Measurements from ENCODE around the gene ZNF84. TPM values are rescaled to one million over a fixed set of nuclear protein-coding genes. Genes with fewer than 3 reads are reported as not detected.

ZNF84 gene
- total RNA-seq (2021) (35.5 and 40.4 TPM in 2 replicates), Bru-seq, nascent RNA (percentile 92 among the genes with signal in this experiment), BruChase-seq, experiment 1, labeled RNA remaining after a 2-hour chase (percentile 95 among the genes with signal in this experiment), BruChase-seq, experiment 2, labeled RNA remaining after a 6-hour chase (percentile 84 among the genes with signal in this experiment)
- long read RNA-seq, transcript ZNF84-208 (5 exons, 3,237 nt) = major isoform, 11 of 40 reads
- long read RNA-seq, partial matches to known transcripts = 3 of 40 reads
- long read RNA-seq, other reads (novel, unspliced or antisense) = 26 of 40 reads

DNA sequence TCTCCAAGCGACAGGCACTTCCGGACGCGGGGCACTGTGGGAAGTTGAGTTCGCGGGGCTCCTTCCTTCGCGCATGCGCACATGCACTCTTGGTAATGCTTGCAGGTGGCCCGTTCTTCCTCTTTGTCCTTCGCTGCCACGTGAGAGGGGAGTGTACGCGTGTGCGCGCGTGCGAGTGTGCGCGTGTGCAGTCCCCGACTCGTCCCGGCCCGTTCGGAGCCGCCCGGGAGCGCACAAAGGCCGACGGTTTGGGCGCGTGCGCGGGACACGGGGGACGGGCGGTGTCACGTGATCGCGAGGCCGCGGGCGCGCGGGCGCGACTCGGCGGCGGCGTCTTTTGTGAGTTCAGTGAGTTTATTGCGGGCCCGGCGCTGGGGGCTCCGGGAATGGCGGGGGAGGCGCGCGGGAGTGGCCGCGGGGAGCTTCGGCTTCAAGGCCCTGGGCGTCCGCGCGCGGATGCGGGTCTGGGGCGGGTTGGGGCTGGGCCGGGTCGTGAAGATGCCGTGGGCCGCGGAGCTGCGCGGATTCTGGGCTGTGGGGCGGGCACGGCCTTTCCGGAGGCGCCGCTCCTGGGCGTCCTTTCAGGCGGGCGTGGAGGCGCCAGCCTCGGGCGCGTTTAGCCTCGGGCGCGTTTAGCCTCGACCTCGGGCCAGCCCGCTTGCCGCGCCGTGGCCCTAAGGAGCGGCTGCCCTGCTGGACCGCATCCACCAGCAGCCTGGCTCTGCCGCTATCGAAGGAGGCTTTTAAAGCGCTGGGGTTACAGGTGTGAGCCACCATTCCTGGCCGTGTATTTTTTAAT, at the start of gene ZNF84:
TSS of gene ZNF84 (plus strand) at position 303 of the 799 bp plus-strand sequence. CDS start 3,959 bp downstream, outside the sequence.
- no peaks in the 10 kb centered on the region for H3K27me3 ChIP-seq (replicated peaks; ENCODE audit: insufficient read depth, low read depth, low read length, poor library complexity)
- H3K4me1 ChIP-seq (ENCODE audit: insufficient read depth, low read length, poor library complexity, severe bottlenecking) = no peaks in the 10 kb centered on the region
- no TSS peak for BruUV-seq (replicated peaks)
- intact Hi-C loops (cut with micrococcal nuclease; ENCODE audit: unreplicated experiment) = loop anchor here (2.0 kb wide), 1 partner anchor 43 kb away; the partner anchor contains the start of gene ZNF140
- peak within 1 kb of the TSS; percentile 68 for H3K4me3 ChIP-seq (ENCODE audit: low read depth, low read length, poor library complexity, severe bottlenecking)
- peaks cover 59% of the 10 kb centered on the region for H3K9me3 ChIP-seq (ENCODE audit: low read depth, low read length, poor library complexity, severe bottlenecking)
- ChIA-PET CTCF (no interaction called here), POLR2A (ENCODE audit: low non-redundant PET) (no interaction called here)
- peaks cover 33% of the 10 kb centered on the region for H3K36me3 ChIP-seq (ENCODE audit: insufficient read depth, low read length, poor library complexity, severe bottlenecking)
- DNase-seq (ENCODE audit: low spot score) = peak; percentile 98
- peak within 1 kb of the TSS; percentile 96 for H3K27ac ChIP-seq (ENCODE audit: low read depth, low read length, poor library complexity, severe bottlenecking)
- TF ChIP-seq, protein P1, sequence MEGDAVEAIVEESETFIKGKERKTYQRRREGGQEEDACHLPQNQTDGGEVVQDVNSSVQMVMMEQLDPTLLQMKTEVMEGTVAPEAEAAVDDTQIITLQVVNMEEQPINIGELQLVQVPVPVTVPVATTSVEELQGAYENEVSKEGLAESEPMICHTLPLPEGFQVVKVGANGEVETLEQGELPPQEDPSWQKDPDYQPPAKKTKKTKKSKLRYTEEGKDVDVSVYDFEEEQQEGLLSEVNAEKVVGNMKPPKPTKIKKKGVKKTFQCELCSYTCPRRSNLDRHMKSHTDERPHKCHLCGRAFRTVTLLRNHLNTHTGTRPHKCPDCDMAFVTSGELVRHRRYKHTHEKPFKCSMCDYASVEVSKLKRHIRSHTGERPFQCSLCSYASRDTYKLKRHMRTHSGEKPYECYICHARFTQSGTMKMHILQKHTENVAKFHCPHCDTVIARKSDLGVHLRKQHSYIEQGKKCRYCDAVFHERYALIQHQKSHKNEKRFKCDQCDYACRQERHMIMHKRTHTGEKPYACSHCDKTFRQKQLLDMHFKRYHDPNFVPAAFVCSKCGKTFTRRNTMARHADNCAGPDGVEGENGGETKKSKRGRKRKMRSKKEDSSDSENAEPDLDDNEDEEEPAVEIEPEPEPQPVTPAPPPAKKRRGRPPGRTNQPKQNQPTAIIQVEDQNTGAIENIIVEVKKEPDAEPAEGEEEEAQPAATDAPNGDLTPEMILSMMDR (conservative IDR thresholded peaks at IDR 0.05; ENCODE audit: low read depth, low read length) = no peak
- no peak for TF ChIP-seq EZH2 (IDR thresholded peaks at IDR 0.05; ENCODE audit: borderline replicate concordance, low read depth, low read length, poor library complexity, severe bottlenecking)

DNA sequence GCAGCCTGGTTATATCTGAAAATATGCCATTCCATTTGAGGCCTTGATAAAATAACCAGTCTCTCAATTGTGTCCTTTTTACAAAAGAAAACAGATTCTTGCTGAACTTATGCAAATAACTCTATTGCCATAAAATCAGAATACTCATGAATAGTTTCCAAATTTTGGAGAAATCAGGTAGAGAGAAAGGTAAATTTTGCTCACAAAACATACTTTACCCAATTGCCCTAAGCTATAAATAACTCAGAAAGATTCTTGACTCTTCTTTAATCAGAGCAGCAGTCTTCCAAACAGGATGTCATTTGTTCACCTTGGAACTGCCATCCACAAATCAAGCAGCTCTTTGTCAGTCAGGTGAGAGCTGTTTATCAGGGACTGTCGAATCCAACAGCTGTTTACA, 38.6 kb upstream of the ZNF84 start:
- Histone ChIP-seq H3K27ac (ENCODE audit: low read depth, low read length, poor library complexity, severe bottlenecking) (no peak overlapping the region), H3K36me3 (ENCODE audit: insufficient read depth, low read length, poor library complexity, severe bottlenecking) (no peaks in the 10 kb centered on the region), H3K4me1 (ENCODE audit: insufficient read depth, low read length, poor library complexity, severe bottlenecking) (no peaks in the 10 kb centered on the region), H3K9me3 (ENCODE audit: low read depth, low read length, poor library complexity, severe bottlenecking) (peaks cover 35% of the 10 kb centered on the region), H3K27me3 (replicated peaks; ENCODE audit: insufficient read depth, low read depth, low read length, poor library complexity) (no peaks in the 10 kb centered on the region), H3K4me3 (ENCODE audit: low read depth, low read length, poor library complexity, severe bottlenecking) (no peak overlapping the region)
- TF ChIP-seq, protein P1 (conservative IDR thresholded peaks at IDR 0.05; ENCODE audit: low read depth, low read length) = no peak
- no peak for TF ChIP-seq EZH2 (IDR thresholded peaks at IDR 0.05; ENCODE audit: borderline replicate concordance, low read depth, low read length, poor library complexity, severe bottlenecking)
- BruUV-seq (replicated peaks) = no TSS peak
- intact Hi-C loops (cut with micrococcal nuclease; ENCODE audit: unreplicated experiment) = no loop called here
- DNase-seq (ENCODE audit: low spot score) = no peak
- CTCF ChIA-PET = no interaction called here
- POLR2A ChIA-PET (ENCODE audit: low non-redundant PET) = no interaction called here

DNA sequence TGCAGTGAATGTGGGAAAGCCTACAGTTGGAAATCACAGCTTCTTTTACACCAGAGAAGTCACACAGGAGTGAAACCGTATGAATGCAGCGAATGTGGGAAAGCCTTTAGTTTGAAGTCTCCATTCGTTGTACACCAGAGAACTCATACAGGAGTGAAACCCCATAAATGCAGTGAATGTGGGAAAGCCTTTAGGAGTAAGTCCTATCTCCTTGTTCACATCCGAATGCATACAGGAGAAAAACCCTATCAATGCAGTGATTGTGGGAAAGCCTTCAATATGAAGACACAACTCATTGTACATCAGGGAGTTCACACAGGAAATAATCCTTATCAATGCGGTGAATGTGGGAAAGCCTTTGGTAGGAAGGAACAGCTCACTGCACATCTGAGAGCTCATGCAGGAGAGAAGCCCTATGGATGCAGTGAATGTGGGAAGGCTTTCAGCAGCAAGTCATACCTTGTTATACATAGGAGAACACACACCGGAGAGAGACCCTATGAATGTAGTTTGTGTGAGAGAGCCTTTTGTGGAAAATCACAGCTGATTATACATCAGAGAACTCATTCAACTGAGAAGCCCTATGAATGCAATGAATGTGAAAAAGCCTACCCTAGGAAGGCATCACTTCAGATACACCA, 26.5 kb upstream of the ZNF84 start:
- DNase-seq (ENCODE audit: low spot score) = no peak
- no peaks in the 10 kb centered on the region for H3K4me1 ChIP-seq (ENCODE audit: insufficient read depth, low read length, poor library complexity, severe bottlenecking)
- ChIA-PET POLR2A (ENCODE audit: low non-redundant PET) (no interaction called here), CTCF (no interaction called here)
- peaks cover 76% of the 10 kb centered on the region for H3K9me3 ChIP-seq (ENCODE audit: low read depth, low read length, poor library complexity, severe bottlenecking)
- no peak for TF ChIP-seq EZH2 (IDR thresholded peaks at IDR 0.05; ENCODE audit: borderline replicate concordance, low read depth, low read length, poor library complexity, severe bottlenecking)
- H3K27ac ChIP-seq (ENCODE audit: low read depth, low read length, poor library complexity, severe bottlenecking) = no peak overlapping the region
- intact Hi-C loops (cut with micrococcal nuclease; ENCODE audit: unreplicated experiment) = no loop called here
- H3K27me3 ChIP-seq (replicated peaks; ENCODE audit: insufficient read depth, low read depth, low read length, poor library complexity) = no peaks in the 10 kb centered on the region
- H3K4me3 ChIP-seq (ENCODE audit: low read depth, low read length, poor library complexity, severe bottlenecking) = no peak overlapping the region
- BruUV-seq (replicated peaks) = no TSS peak
- peaks cover 45% of the 10 kb centered on the region for H3K36me3 ChIP-seq (ENCODE audit: insufficient read depth, low read length, poor library complexity, severe bottlenecking)

All from A673 (cell line).